Occipital lobe (tissue), 2 donors: ENCODE measurements around the gene ALDH5A1. TPM values are rescaled to one million over a fixed set of nuclear protein-coding genes. Genes with fewer than 3 reads are reported as not detected.
A peak's percentile ranks its signal among the peaks of the same experiment; 100 is the strongest.

ENCODE experiments used
- DNase-seq: peaks from one replicate; lab custom pipeline; 2025; lab: John Stamatoyannopoulos, UW
- total RNA-seq: library from RNA; depleted of rRNA; stranded (reverse); fragments of >200 nt; gene quantifications from one replicate; pipeline ENCODE4 v1.2.3, GENCODE V29; 2014

Gene ALDH5A1
- 12.2 TPM for total RNA-seq

GRCh38 chr6:24494821-24495795, at the start of gene ALDH5A1:
Gene ALDH5A1, plus strand, starts transcription at chr6:24494969. Its CDS starts 28 bp downstream, at chr6:24494997.
- peak; percentile 61 for DNase-seq

GRCh38 chr6:24445704-24446103, 49.1 kb upstream of the ALDH5A1 start:
- DNase-seq, result no peak

- DNase-seq, result no peak
These were observed 48.1 kb upstream of the ALDH5A1 start for GRCh38 chr6:24446670-24447069.

- no peak for DNase-seq
These were observed 46.4 kb upstream of the ALDH5A1 start for GRCh38 chr6:24448396-24448795.

GRCh38 chr6:24448828-24449525, 45.8 kb upstream of the ALDH5A1 start:
- no peak for DNase-seq

- no peak for DNase-seq
These were observed 43.0 kb upstream of the ALDH5A1 start for GRCh38 chr6:24451581-24452388.

GRCh38 chr6:24453921-24454320, 40.8 kb upstream of the ALDH5A1 start:
- DNase-seq, result no peak

GRCh38 chr6:24454452-24454851, 40.3 kb upstream of the ALDH5A1 start:
- DNase-seq, result no peak

GRCh38 chr6:24455061-24455460, 39.7 kb upstream of the ALDH5A1 start:
- no peak for DNase-seq

- DNase-seq, result no peak
These were observed 36.6 kb upstream of the ALDH5A1 start for GRCh38 chr6:24458134-24458533.

- DNase-seq, result no peak
These were observed 35.8 kb upstream of the ALDH5A1 start for GRCh38 chr6:24458941-24459340.

GRCh38 chr6:24460966-24461365, 33.8 kb upstream of the ALDH5A1 start:
- no peak for DNase-seq

GRCh38 chr6:24464253-24465038, 30.3 kb upstream of the ALDH5A1 start:
- DNase-seq, result no peak

GRCh38 chr6:24469811-24470210, 25.0 kb upstream of the ALDH5A1 start:
- no peak for DNase-seq

- DNase-seq, result no peak
These were observed 22.6 kb upstream of the ALDH5A1 start for GRCh38 chr6:24472181-24472580.

GRCh38 chr6:24476631-24477030, 18.1 kb upstream of the ALDH5A1 start:
- no peak for DNase-seq

- no peak for DNase-seq
These were observed 17.7 kb upstream of the ALDH5A1 start for GRCh38 chr6:24477070-24477469.

- no peak for DNase-seq
These were observed 15.9 kb upstream of the ALDH5A1 start for GRCh38 chr6:24478903-24479302.

- DNase-seq, result no peak
These were observed 14.1 kb upstream of the ALDH5A1 start for GRCh38 chr6:24480705-24481104.

- no peak for DNase-seq
These were observed 13.3 kb upstream of the ALDH5A1 start for GRCh38 chr6:24481449-24481848.
